Neural cell (in vitro differentiated cells): ENCODE measurements around the gene DCDC2.

Source experiments
- CTCF ChIP-seq: fragments of 450-650 bp; IDR thresholded peaks from 2 replicates; pipeline ENCODE4 v1.5.1; 2014; ENCODE audit warnings: antibody characterized with exemption, mild to moderate bottlenecking, moderate library complexity; ENCODE audit not compliant: poor library complexity, severe bottlenecking
- EP300 ChIP-seq: fragments of 450-650 bp; conservative IDR thresholded peaks from 2 replicates; pipeline ENCODE4 v1.6.1; 2014; ENCODE audit warnings: antibody characterized with exemption, mild to moderate bottlenecking, moderate library complexity; ENCODE audit not compliant: poor library complexity, severe bottlenecking
- SMC3 ChIP-seq: fragments of 450-650 bp; conservative IDR thresholded peaks from 2 replicates; pipeline ENCODE4 v1.6.1; 2014; ENCODE audit warnings: antibody characterized with exemption, mild to moderate bottlenecking, moderate library complexity; ENCODE audit not compliant: poor library complexity
- TAF1 ChIP-seq: IDR thresholded peaks from 2 replicates; pipeline ENCODE4 v1.6.1; 2012; ENCODE audit warnings: low read depth

DNA sequence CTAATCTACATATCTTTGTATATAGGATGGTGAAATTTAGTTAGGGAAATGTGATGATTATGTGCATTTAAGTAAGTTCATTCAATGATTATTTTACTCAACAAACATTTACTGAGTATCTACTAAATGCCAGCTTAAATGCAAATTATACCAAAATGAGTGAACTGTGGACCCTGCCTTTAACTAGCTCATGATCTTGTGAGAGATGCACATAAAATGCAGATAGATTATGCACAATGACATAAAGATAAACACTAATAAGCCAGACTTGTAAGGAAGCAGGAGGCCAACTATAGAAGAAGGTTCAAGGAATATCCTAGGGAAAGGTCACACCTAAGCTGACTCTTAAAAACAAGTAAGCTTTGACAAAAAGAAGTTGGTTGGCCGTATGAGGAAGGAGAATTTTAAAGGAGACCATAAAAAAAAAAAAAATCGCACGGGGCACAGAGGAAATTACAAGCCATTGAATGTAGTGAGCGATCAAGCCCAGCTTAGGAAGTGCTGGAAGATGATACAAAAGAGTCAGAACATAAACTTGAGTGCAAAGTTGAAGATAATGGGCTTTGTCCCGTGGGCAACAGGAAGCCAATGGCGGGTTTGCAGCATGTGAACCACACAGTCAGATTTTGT, 123.9 kb downstream of the DCDC2 start:
- TF ChIP-seq EP300 (no peak), SMC3 (no peak), CTCF (no peak), TAF1 (no peak)
